GM18507 (cell line): ENCODE measurements around the gene SLC1A3.

Experiments used
- DNase-seq: peaks from one replicate; pipeline ENCODE4 v3.0.0; 2011; ENCODE audit warnings: low read depth; ENCODE audit not compliant: insufficient read length; ENCODE audit errors: extremely low spot score
- FAIRE-seq: peaks from 2 replicates; lab custom pipeline; 2011; peaks lifted over from hg19 to GRCh38; lab: Jason Lieb, UNC

SLC1A3 gene

DNA sequence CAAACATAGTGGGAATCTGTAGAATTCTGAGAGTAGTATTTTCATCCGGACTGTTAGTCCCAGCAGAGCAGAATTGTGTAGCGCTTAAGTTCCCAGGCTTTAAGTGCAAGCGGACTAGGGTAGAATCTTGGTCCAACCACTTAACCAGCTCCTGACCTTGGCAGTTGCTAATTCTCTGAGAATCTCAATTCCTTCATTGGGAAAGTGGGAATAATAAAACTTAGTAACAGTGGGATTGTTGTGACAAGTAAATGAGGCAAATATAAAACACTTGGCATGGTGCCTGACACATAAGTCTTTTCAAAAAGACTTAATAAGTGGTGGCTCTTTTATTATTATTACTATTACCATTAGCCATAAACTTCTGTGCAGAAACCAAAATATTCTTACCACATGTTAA lies 8.4 kb upstream of the SLC1A3 start:
- FAIRE-seq: no peak

DNA sequence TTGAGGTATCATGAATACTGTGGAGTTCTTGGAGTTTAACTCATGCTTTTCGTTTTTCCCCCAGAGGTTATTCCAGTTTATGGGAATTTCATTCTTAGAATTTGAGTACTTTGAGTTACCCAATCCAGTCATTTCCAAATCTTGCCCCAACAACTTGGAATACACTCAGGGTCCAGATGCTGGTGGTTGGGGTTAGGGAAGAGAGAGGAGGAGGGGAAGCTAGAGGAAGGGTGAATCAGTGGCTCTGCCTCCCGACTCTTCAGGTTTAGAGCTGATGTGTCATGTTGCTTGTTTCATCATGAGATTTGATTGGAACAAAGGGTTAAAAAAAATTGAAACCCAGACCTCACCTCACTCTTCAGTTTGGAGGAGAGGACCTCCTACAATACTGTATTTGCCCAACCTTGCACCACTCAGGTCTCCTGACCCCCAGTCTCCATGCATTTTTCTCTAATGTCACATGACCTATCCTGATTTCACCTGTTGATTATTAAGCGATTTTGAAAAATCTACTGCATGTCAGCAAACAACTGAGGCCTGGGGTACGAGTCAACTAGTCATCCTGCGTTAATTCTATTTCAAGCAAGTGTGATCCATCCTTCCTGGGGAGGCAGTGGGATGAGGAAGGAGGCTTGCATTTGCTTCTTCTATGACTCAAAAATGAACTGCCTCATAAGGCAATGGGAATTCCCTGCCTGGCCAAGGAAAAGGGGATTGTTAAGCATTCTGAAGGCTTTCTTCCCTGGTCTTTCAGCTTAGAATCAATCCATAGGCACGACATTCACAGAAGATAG lies 6.2 kb upstream of the SLC1A3 start:
- DNase-seq: no peak
- FAIRE-seq: no peak

More for the DNA sequence above, 8.4 kb upstream of the SLC1A3 start:
- DNase-seq: no peak

GRCh38 chr5:36600917-36601527 lies 5.4 kb upstream of the SLC1A3 start:
- FAIRE-seq: no peak
- DNase-seq: no peak

DNA sequence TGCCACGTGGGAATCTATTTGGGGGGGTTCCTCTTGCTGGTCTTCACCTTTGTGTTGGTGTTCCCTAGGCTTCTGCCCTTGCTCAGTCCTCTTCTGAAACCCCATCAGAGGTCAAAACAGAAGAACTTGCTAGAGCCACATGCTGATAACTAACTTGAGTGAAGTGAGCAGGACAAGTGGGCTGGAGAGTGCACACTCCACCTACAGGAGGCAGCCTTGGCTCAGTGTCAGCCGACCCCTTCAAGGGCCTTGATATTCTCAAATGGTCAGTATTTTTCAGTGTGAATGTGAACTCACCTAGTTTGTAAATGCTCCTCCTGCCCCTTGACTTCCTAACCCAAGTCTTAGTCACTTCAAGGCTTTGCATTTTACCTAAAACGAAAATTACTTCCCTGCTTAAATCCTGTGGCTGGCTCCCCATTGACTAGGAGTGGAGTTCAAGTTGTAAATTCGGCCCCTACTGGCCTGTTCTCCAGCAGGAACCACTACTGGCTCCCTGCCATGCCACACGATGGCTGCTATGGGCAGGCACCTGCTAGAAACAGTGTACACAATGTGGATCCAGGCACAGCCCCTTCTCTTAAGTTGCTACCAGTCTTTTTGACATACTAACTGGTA lies 3.6 kb upstream of the SLC1A3 start:
- no peak for FAIRE-seq
- DNase-seq: no peak

DNA sequence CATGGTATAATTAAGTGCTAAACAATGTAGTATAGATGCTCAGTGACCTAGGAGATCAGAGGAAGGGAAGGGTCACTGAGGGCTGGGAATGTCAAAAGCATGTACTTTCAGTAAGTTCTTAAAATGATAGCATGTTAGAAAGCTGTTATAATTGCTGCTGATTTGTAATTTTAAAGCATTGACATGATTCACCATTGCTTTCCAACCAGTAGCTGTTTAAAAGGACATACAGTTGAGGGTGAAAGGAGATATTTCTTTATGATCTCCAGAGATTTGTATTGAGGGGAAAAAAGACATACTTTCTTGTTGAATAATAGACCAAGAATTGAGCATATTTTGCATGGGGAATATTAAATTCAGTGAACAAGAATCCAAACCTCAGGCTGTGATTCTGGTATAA lies 1.2 kb upstream of the SLC1A3 start:
- DNase-seq (no peak), FAIRE-seq (no peak)

DNA sequence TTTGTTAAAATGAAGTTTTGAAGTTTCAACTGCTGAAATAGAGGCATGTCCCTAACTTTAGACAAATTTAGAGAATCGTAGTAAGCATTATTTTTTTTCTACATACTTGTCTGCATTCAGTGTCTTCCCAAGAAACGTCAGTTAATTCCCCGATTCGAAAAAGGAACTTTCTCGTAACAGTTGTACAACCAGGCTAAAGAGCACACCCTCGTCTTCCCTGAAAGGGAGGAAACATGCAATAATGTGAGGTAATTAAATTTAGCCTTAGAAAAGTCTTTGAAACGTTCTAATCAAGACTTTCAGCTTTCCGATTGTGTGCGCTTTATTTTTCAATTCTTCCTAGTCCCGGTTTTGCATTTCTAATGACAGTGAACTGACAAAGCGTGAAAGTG lies 374 bp upstream of the SLC1A3 start:
- DNase-seq (no peak), FAIRE-seq (no peak)

- FAIRE-seq: no peak
- DNase-seq: no peak
Observed at GRCh38 chr5:36607114-36607571, 737 bp downstream of the SLC1A3 start.

DNA sequence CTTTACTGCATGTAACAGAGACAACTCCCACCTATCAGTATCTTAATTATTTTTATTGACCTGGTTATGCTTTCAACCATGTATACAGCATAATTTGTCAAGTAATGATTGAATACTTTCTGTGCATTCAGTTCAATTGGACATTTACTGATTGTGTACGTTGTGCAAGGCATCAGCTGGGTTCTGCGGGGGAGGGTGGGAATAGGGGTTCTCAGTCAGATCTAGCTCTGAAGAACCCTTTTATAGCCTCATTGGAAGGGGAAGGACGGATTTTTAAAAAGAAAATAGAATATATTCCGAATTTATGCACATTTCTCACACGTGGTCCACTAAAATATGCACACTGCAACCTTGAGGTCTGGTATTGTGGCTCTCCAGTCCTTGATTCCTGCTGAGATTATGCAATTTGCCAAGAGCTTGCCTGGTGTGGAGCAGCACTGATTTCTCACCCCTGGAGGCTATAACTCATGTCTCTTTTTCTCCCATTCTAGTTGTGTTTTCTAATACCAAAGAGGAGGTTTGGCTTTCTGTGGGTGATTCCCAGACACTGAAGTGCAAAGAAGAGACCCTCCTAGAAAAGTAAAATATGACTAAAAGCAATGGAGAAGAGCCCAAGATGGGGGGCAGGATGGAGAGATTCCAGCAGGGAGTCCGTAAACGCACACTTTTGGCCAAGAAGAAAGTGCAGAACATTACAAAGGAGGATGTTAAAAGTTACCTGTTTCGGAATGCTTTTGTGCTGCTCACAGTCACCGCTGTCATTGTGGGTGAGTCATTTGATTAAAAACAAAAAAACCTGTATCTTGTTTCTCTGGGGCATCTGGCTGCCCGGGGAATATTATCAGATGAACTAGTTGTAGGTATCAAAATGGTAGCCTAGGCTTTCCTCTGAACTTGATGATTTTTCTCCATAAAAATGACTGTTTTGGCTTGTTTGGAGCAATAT lies 1.7 kb downstream of the SLC1A3 start:
- FAIRE-seq: no peak
- no peak for DNase-seq

DNA sequence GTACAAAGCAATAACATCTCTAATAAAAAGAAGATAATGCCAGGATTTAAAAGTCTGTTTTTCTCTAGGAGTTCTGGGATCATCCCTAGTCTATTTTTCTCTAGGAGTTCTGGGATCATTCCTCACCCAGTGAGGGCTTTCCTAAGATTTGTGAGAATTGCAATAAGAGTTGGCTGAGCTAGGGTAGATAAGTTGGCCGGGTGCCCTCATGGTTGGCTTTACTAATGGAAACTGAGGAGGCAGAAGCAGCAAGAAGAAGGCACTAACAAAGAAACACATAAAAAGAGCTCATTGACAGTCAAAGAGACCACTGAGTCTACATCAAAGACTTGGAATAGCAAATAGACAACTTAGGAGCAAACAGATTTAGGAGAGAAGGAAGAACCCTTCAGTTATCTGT lies 4.2 kb downstream of the SLC1A3 start:
- no peak for DNase-seq
- no peak for FAIRE-seq

GRCh38 chr5:36611520-36612274 lies 5.3 kb downstream of the SLC1A3 start:
- DNase-seq (no peak), FAIRE-seq (no peak)

DNA sequence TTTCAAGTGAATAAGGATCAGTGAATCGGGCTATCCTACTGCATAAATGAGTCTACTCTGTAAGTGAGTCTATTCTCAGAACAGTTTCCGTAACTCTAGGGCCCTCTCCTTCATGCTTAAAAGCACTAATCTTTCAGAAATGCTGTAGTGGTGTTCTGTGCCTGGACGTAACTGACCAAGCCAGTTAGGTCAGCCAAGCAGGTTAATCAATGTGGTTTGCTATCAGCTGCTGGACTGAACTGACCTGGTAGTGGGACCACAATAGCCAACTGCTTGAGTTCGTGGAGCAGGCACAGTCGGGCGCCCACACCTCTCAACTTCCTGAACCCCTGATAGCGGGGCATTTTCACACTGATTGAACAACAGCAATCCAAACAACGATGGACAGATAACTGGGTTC lies 6.8 kb downstream of the SLC1A3 start:
- DNase-seq (no peak), FAIRE-seq (no peak)

DNA sequence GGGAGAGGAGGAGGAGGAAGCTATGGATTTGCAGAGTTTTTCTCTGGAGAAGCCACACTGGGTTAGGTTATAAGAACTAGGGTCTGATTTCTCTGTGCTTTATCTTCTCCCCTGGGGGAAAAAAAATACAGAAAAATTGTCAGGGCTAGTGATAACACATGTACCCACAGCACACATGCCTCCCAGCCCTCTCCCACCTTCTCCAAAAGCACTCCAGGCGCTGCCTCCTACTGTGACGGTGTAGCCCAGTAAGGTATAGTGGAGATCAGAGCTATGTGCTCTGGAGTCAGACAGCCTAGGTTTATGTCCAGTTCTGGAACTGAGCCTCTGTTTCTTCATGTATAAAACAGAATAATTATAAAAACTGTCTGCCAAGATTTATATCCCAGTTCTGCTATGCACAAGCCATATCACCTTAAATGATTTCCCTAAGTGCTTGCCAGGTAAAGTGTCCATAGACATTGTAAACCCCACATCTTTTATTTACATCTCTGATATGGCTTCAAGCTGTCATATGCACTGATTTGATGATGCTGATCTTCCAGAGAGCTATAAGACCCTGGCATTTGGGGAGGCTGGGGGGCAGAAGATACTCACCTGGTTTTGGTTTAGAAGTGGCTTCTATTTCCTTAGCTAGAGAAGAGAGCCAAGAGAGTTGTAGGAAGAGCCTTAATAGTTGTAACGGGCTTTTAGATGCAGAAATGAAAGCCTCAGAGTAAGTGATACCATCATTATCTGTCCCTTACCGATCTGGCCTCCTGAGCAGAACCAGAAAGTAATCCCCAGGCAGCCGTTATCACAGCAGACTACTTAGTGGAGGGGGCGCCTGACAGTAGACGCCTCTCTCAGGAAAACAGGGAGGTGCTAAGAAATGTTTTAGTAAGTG lies 7.6 kb downstream of the SLC1A3 start:
- FAIRE-seq (no peak), DNase-seq (no peak)

- FAIRE-seq (no peak), DNase-seq (no peak)
Observed at GRCh38 chr5:36614657-36615308, 8.4 kb downstream of the SLC1A3 start.

GRCh38 chr5:36619012-36619635 lies 12.7 kb downstream of the SLC1A3 start:
- FAIRE-seq (no peak), DNase-seq (no peak)

DNA sequence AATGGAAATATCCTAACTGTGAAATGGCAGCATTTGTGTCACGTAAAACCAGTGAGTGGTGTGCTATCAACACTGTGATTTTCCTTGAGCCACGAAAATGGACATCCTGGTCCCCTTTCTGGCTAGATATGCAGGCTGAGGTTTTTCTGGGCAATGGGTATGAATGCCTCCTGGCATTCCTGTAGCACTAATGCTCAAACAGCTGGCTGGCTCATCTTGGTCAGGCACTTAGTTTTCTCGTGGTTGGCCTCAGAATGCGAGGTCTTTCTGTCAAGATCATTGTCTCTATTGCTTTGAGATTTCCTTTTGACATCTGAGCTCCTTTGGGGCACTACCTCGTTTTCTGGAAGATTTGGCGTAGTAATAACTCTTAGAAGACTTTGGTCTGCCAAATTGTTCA lies 15.6 kb downstream of the SLC1A3 start:
- FAIRE-seq (no peak), DNase-seq (no peak)

DNA sequence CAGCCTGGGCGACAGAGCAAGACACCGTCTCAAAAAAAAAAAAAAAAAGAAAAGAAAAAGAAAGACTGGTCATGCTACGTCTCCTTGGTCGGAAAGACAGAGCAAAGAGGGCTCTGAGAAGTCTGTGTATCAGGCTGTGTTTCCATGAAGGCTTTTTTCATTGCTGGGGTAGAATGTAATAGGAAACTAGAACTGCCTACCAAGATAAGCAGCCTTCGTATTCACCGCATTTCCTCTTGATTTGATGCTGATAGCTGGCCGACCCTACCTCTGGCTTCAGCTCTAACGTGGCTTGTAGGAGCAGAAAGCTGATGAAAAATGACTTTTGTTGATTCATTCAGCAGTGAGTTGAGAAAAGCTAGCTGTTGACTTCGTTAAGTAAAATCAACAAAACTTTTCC lies 17.4 kb downstream of the SLC1A3 start:
- FAIRE-seq (no peak), DNase-seq (no peak)

DNA sequence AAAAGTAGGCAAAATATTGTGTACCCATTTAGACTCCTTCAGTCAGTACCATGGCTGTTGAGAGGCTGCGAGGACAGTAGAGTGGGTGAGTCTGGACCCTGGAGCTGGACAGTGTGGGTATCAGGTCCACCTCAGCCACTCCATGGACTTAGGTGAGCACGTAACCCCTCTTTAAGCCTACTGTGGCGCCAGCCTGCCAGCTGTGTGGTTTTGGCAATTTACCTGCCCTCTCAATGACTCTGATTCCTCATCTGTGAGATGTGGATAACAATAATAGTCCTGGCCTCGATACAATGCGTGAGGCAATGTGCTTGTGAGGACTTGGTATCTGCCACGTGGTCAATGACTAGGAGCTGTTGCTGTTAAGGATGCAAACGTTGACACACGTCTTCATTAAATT lies 17.9 kb downstream of the SLC1A3 start:
- FAIRE-seq: no peak

More for the DNA sequence above, 17.9 kb downstream of the SLC1A3 start:
- no peak for DNase-seq
